HepG2 (cell line): Measurements from ENCODE around the gene SLC22A31. TPM values are rescaled to one million over a fixed set of nuclear protein-coding genes. Genes with fewer than 3 reads are reported as not detected.

Source experiments
- SUZ12 ChIP-seq: fragments of 150-350 bp; IDR thresholded peaks from 2 replicates; pipeline ENCODE4 v1.6.1; 2014; ENCODE audit warnings: low read depth, low read length
- ZNF318 ChIP-seq: sonication (generic); formaldehyde crosslinking; IDR thresholded peaks from 2 replicates; pipeline ENCODE4 v1.4.0; 2020; ENCODE audit warnings: mild to moderate bottlenecking, missing genetic modification reagents
- ZNF567 ChIP-seq: sonication (generic); formaldehyde crosslinking; IDR thresholded peaks from 2 replicates; pipeline ENCODE4 v1.8.1; 2023; ENCODE audit warnings: mild to moderate bottlenecking, missing genetic modification reagents, borderline replicate concordance
- ZNF776 ChIP-seq: sonication (generic); formaldehyde crosslinking; IDR thresholded peaks from 2 replicates; pipeline ENCODE4 v1.4.0; 2020; ENCODE audit warnings: mild to moderate bottlenecking, missing genetic modification reagents
- polyA plus RNA-seq, 8 experiments: library from polyadenylated mRNA; depleted of rRNA in 3 of 8; stranded (reverse) in 7 of 8; unstranded in 1 of 8; fragments of >200 nt; fragmentation: Illumina TruSeq in 4 of 8; extraction: Trizol in 4 of 8; gene quantifications; 2 replicates each; pipeline versions ENCODE4 v1.2.1 to v1.2.3, GENCODE V29; 2011 to 2016; ENCODE audit warnings: low read depth in 4 of 8, missing spikeins in 1 of 8, mixed read lengths in 1 of 8; ENCODE audit not compliant: insufficient read depth in 1 of 8
- total RNA-seq, 5 experiments: library from RNA; depleted of rRNA; stranded (reverse); fragments of >200 nt; fragmentation: Illumina TruSeq; extraction: Trizol; gene quantifications; 2 replicates each; pipeline ENCODE4 v1.2.3, GENCODE V29; 2016; ENCODE audit warnings: low read depth in 1 of 5
- TF ChIP-seq, protein P1 (sequence below): sonication (generic); formaldehyde crosslinking; IDR thresholded peaks from 2 replicates; pipeline ENCODE4 v1.8.0; 2022; ENCODE audit warnings: missing genetic modification reagents, mild to moderate bottlenecking, moderate library complexity, borderline replicate concordance
- TF ChIP-seq, protein P2 (sequence below): sonication (generic); formaldehyde crosslinking; IDR thresholded peaks from 2 replicates; pipeline ENCODE4 v1.9.0; 2021; ENCODE audit warnings: missing genetic modification reagents, borderline replicate concordance
- TF ChIP-seq, protein P3 (sequence below): sonication (generic); formaldehyde crosslinking; IDR thresholded peaks from 2 replicates; pipeline ENCODE4 v1.8.1; 2023; ENCODE audit warnings: mild to moderate bottlenecking, missing genetic modification reagents
- TF ChIP-seq, protein P4 (sequence below): sonication (generic); formaldehyde crosslinking; IDR thresholded peaks from 2 replicates; pipeline ENCODE4 v1.5.0; 2020; ENCODE audit warnings: missing genetic modification reagents
- TF ChIP-seq, protein P5 (sequence below): sonication (generic); formaldehyde crosslinking; IDR thresholded peaks from 2 replicates; pipeline ENCODE4 v1.8.0; 2022; ENCODE audit warnings: mild to moderate bottlenecking, missing genetic modification reagents

SLC22A31 gene
- total and polyA plus RNA-seq, 2 of the 13 experiments (the other 11 are each of a cell fraction or from before 2014, with no cell fraction given) = 67.3 to 83.3 TPM

- TF ChIP-seq, protein P1, sequence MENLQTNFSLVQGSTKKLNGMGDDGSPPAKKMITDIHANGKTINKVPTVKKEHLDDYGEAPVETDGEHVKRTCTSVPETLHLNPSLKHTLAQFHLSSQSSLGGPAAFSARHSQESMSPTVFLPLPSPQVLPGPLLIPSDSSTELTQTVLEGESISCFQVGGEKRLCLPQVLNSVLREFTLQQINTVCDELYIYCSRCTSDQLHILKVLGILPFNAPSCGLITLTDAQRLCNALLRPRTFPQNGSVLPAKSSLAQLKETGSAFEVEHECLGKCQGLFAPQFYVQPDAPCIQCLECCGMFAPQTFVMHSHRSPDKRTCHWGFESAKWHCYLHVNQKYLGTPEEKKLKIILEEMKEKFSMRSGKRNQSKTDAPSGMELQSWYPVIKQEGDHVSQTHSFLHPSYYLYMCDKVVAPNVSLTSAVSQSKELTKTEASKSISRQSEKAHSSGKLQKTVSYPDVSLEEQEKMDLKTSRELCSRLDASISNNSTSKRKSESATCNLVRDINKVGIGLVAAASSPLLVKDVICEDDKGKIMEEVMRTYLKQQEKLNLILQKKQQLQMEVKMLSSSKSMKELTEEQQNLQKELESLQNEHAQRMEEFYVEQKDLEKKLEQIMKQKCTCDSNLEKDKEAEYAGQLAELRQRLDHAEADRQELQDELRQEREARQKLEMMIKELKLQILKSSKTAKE (CRISPR knock-in tag) = no peak
- TF ChIP-seq, protein P2, sequence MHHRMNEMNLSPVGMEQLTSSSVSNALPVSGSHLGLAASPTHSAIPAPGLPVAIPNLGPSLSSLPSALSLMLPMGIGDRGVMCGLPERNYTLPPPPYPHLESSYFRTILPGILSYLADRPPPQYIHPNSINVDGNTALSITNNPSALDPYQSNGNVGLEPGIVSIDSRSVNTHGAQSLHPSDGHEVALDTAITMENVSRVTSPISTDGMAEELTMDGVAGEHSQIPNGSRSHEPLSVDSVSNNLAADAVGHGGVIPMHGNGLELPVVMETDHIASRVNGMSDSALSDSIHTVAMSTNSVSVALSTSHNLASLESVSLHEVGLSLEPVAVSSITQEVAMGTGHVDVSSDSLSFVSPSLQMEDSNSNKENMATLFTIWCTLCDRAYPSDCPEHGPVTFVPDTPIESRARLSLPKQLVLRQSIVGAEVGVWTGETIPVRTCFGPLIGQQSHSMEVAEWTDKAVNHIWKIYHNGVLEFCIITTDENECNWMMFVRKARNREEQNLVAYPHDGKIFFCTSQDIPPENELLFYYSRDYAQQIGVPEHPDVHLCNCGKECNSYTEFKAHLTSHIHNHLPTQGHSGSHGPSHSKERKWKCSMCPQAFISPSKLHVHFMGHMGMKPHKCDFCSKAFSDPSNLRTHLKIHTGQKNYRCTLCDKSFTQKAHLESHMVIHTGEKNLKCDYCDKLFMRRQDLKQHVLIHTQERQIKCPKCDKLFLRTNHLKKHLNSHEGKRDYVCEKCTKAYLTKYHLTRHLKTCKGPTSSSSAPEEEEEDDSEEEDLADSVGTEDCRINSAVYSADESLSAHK = no peak
- no peak for TF ChIP-seq SUZ12
- peak; percentile 97 for TF ChIP-seq ZNF567 (CRISPR knock-in tag)
- TF ChIP-seq, protein P3, sequence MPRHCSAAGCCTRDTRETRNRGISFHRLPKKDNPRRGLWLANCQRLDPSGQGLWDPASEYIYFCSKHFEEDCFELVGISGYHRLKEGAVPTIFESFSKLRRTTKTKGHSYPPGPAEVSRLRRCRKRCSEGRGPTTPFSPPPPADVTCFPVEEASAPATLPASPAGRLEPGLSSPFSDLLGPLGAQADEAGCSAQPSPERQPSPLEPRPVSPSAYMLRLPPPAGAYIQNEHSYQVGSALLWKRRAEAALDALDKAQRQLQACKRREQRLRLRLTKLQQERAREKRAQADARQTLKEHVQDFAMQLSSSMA = peak; percentile 95
- no peak for TF ChIP-seq ZNF318 (CRISPR knock-in tag)
- TF ChIP-seq, protein P4, sequence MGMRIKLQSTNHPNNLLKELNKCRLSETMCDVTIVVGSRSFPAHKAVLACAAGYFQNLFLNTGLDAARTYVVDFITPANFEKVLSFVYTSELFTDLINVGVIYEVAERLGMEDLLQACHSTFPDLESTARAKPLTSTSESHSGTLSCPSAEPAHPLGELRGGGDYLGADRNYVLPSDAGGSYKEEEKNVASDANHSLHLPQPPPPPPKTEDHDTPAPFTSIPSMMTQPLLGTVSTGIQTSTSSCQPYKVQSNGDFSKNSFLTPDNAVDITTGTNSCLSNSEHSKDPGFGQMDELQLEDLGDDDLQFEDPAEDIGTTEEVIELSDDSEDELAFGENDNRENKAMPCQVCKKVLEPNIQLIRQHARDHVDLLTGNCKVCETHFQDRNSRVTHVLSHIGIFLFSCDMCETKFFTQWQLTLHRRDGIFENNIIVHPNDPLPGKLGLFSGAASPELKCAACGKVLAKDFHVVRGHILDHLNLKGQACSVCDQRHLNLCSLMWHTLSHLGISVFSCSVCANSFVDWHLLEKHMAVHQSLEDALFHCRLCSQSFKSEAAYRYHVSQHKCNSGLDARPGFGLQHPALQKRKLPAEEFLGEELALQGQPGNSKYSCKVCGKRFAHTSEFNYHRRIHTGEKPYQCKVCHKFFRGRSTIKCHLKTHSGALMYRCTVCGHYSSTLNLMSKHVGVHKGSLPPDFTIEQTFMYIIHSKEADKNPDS (CRISPR knock-in tag) = no peak
- peak; percentile 74 for TF ChIP-seq ZNF776
- TF ChIP-seq, protein P5, sequence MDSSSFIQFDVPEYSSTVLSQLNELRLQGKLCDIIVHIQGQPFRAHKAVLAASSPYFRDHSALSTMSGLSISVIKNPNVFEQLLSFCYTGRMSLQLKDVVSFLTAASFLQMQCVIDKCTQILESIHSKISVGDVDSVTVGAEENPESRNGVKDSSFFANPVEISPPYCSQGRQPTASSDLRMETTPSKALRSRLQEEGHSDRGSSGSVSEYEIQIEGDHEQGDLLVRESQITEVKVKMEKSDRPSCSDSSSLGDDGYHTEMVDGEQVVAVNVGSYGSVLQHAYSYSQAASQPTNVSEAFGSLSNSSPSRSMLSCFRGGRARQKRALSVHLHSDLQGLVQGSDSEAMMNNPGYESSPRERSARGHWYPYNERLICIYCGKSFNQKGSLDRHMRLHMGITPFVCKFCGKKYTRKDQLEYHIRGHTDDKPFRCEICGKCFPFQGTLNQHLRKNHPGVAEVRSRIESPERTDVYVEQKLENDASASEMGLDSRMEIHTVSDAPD = no peak
Measured at GRCh38 chr16:89241187-89242007, 41.1 kb upstream of the SLC22A31 start (continued).
